Tibial nerve (tissue), 4 donors: ENCODE data around the gene PLCB4. TPM values are rescaled to one million over a fixed set of nuclear protein-coding genes. Genes with fewer than 3 reads are reported as not detected.
"Not testable (repeated sequence)": the region's sequence is repeated elsewhere in the genome, so short reads cannot be mapped to it uniquely, and the experiment has no call there.

Source experiments
- DNase-seq, 2 donors: peaks; one replicate each; pipeline ENCODE4 v3.0.0-alpha.2; 2019; ENCODE audit warnings: low spot score in 2 of 2
- H3K27ac ChIP-seq, 4 donors: fragments of 200-600 bp; sonication (generic) in 3 of 4; one replicate each; pipeline ENCODE4 v1.5.1; 2017 to 2019; ENCODE audit warnings: mild to moderate bottlenecking in 1 of 4
- H3K27me3 ChIP-seq, 2 donors: fragments of 200-600 bp; sonication (generic) in 1 of 2; one replicate each; pipeline versions ENCODE4 v1.5.1 to v1.6.0; 2017 to 2019
- H3K36me3 ChIP-seq, 3 donors: fragments of 200-600 bp; sonication (generic); one replicate each; pipeline ENCODE4 v1.5.1; 2018 to 2019
- H3K4me1 ChIP-seq, 4 donors: fragments of 200-600 bp; sonication (generic) in 3 of 4; one replicate each; pipeline ENCODE4 v1.5.1; 2017 to 2019
- H3K4me3 ChIP-seq, 4 donors: fragments of 200-600 bp; sonication (generic) in 3 of 4; one replicate each; pipeline ENCODE4 v1.5.1; 2017 to 2019; ENCODE audit warnings: mild to moderate bottlenecking in 1 of 4, moderate library complexity in 1 of 4
- H3K9me3 ChIP-seq, 4 donors: fragments of 200-600 bp; sonication (generic) in 3 of 4; one replicate each; pipeline ENCODE4 v1.5.1; 2017 to 2019
- CTCF ChIP-seq, 5 experiments: fragments of 200-600 bp in 3 of 5; fragments of 450-650 bp in 2 of 5; sonication (generic) in 3 of 5; IDR thresholded peaks; one replicate each; pipeline ENCODE4 v1.5.1; 2016 to 2019; ENCODE audit warnings: antibody characterized with exemption in 5 of 5, mild to moderate bottlenecking in 3 of 5, moderate library complexity in 2 of 5
- EP300 ChIP-seq, 2 donors: sonication (generic); formaldehyde crosslinking; IDR thresholded peaks; one replicate each; pipeline ENCODE4 v1.6.1; 2017; ENCODE audit warnings: antibody characterized with exemption in 2 of 2, mild to moderate bottlenecking in 1 of 2
- POLR2A ChIP-seq, 2 donors: fragments of 450-650 bp; IDR thresholded peaks; one replicate each; pipeline ENCODE4 v1.6.1; 2017; ENCODE audit warnings: antibody characterized with exemption in 2 of 2, mild to moderate bottlenecking in 2 of 2, moderate library complexity in 2 of 2
- WGBS, 2 donors: methylation state at CpG; one replicate each; pipeline ENCODE4 v1.1.5; 2018; 5-methylcytosine and 5-hydroxymethylcytosine counted together
- total RNA-seq, 4 donors: library from RNA; depleted of rRNA; stranded (reverse); fragments of >200 nt; gene quantifications; one replicate each; pipeline ENCODE4 v1.1.0, GENCODE V29; 2016

PLCB4 gene
- total RNA-seq, 4 donors from 2014 or later = 35.7 to 52.9 (median 40.1) TPM

DNA sequence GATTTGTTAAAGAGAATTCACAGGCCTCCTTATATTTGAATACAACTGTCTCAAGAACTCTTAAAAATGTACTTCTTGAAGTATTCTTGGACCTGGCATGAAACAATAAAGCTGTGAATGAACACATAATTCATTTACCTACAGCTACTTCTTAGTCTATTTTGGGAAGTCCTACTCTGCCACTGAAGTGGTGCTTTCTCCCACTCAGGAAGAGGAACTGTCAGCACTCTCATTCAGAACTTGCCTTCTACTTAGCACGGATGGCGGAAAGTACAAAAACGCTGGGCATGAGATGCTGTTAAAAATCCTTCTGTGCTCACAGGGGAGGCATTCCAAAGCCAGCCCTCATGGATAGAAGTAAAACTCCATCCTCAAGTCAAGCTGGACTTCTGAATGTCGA, 300.7 kb downstream of the PLCB4 start:
- no peaks in the 10 kb centered on the region for H3K4me1 ChIP-seq
- no peaks in the 10 kb centered on the region for H3K9me3 ChIP-seq
- H3K27me3 ChIP-seq = no peaks in the 10 kb centered on the region
- DNase-seq = no peak
- no peak overlapping the region for H3K27ac ChIP-seq
- H3K4me3 ChIP-seq = no peak overlapping the region
- no peaks in the 10 kb centered on the region for H3K36me3 ChIP-seq
- TF ChIP-seq EP300 (IDR thresholded peaks at IDR 0.05) (no peak), POLR2A (IDR thresholded peaks at IDR 0.05) (no peak), CTCF (IDR thresholded peaks at IDR 0.05) (no peak)
- WGBS, 2 donors = 94 to 95% methylated on average over 4 of the region's 4 CpGs

GRCh38 chr20:9374072-9374471, 305.2 kb downstream of the PLCB4 start:
- Histone ChIP-seq H3K4me1 (no peaks in the 10 kb centered on the region), H3K27me3 (no peaks in the 10 kb centered on the region), H3K36me3 (no peaks in the 10 kb centered on the region), H3K4me3 (no peak overlapping the region), H3K9me3 (no peaks in the 10 kb centered on the region), H3K27ac (no peak overlapping the region)
- WGBS, 2 donors = 75% methylated on average over 5 of the region's 5 CpGs
- TF ChIP-seq POLR2A (IDR thresholded peaks at IDR 0.05) (no peak), EP300 (IDR thresholded peaks at IDR 0.05) (no peak)
- DNase-seq = no peak

- H3K9me3 ChIP-seq = no peaks in the 10 kb centered on the region
- no peak overlapping the region for H3K27ac ChIP-seq
- H3K36me3 ChIP-seq = no peaks in the 10 kb centered on the region
- no peak for DNase-seq
- no peak overlapping the region for H3K4me3 ChIP-seq
- 96 to 97% methylated on average over 1 of the region's 1 CpG for WGBS, 2 donors
- no peaks in the 10 kb centered on the region for H3K27me3 ChIP-seq
- no peak for TF ChIP-seq POLR2A (IDR thresholded peaks at IDR 0.05)
- TF ChIP-seq EP300 (IDR thresholded peaks at IDR 0.05) = no peak
- no peak for TF ChIP-seq CTCF (IDR thresholded peaks at IDR 0.05)
- no peaks in the 10 kb centered on the region for H3K4me1 ChIP-seq
Measured at GRCh38 chr20:9374480-9374879, 305.6 kb downstream of the PLCB4 start.

- Histone ChIP-seq H3K36me3 (no peaks in the 10 kb centered on the region), H3K27me3 (no peaks in the 10 kb centered on the region), H3K4me1 (no peaks in the 10 kb centered on the region), H3K4me3 (no peak overlapping the region), H3K27ac (no peak overlapping the region), H3K9me3 (no peaks in the 10 kb centered on the region)
- no peak for DNase-seq
- 70 to 72% methylated on average over 1 of the region's 1 CpG for WGBS, 2 donors
- TF ChIP-seq EP300 (IDR thresholded peaks at IDR 0.05) (no peak), CTCF (IDR thresholded peaks at IDR 0.05) (no peak), POLR2A (IDR thresholded peaks at IDR 0.05) (no peak)
Measured at GRCh38 chr20:9375221-9375681, 306.4 kb downstream of the PLCB4 start.

DNA sequence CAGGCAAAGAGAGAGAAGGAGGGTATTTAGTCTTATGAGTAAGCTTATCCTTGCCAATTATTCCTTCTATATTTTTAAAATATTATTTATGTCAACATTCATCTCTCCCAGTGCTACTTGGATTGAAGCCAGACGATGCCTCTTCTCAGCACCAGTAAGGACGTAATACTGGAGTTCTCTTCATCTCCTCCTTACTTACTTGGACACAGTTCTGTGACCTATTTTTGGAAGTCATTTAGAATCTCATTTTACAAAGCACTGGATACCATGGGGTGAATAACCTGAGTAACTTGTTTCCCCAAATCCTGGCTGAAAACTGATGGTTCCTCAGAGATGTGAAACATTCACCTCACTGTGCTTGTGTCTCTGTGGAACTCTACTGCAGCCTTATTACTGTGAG, 308.1 kb downstream of the PLCB4 start:
- H3K4me1 ChIP-seq = no peaks in the 10 kb centered on the region
- no peak for TF ChIP-seq CTCF (IDR thresholded peaks at IDR 0.05)
- TF ChIP-seq EP300 (IDR thresholded peaks at IDR 0.05) = no peak
- no peak for TF ChIP-seq POLR2A (IDR thresholded peaks at IDR 0.05)
- no peaks in the 10 kb centered on the region for H3K9me3 ChIP-seq
- H3K27ac ChIP-seq = no peak overlapping the region
- no peaks in the 10 kb centered on the region for H3K27me3 ChIP-seq
- H3K4me3 ChIP-seq = no peak overlapping the region
- H3K36me3 ChIP-seq = peaks cover 0 to 14% (median 0%) of the 10 kb centered on the region in 3 donors
- WGBS, 2 donors = 84% methylated on average over 2 of the region's 2 CpGs
- no peak for DNase-seq

GRCh38 chr20:9385345-9386310, 316.7 kb downstream of the PLCB4 start:
- H3K27me3 ChIP-seq, DNase-seq, H3K4me3 ChIP-seq, H3K9me3 ChIP-seq, H3K27ac ChIP-seq: not testable (repeated sequence)
- Histone ChIP-seq H3K4me1 (peaks cover 0 to 13% (median 0%) of the 10 kb centered on the region in 4 donors), H3K36me3 (peaks cover 0 to 44% (median 0%) of the 10 kb centered on the region in 3 donors)
- 94 to 95% methylated on average over 55 to 58 of the region's 61 CpGs for WGBS, 2 donors
